Ishikawa (cell line): ENCODE measurements around the gene NELL1.

Experiments
- CEBPB ChIP-seq: IDR thresholded peaks from 2 replicates; pipeline ENCODE4 v1.6.1; 2012
- CREB1 ChIP-seq: IDR thresholded peaks from 2 replicates; pipeline ENCODE4 v1.6.1; 2012; ENCODE audit warnings: low read depth
- EGR1 ChIP-seq: IDR thresholded peaks from 2 replicates; pipeline ENCODE4 v1.6.1; 2012
- EP300 ChIP-seq: IDR thresholded peaks from 2 replicates; pipeline ENCODE4 v1.6.1; 2012; ENCODE audit warnings: borderline replicate concordance
- FOXM1 ChIP-seq: IDR thresholded peaks from 2 replicates; pipeline ENCODE4 v1.6.1; 2012; ENCODE audit warnings: low read depth, borderline replicate concordance
- MAX ChIP-seq: IDR thresholded peaks from 2 replicates; pipeline ENCODE4 v1.6.1; 2012
- NFIC ChIP-seq: IDR thresholded peaks from 2 replicates; pipeline ENCODE4 v1.6.1; 2012
- RAD21 ChIP-seq: IDR thresholded peaks from 2 replicates; pipeline ENCODE4 v1.6.1; 2012; ENCODE audit warnings: low read depth
- TAF1 ChIP-seq: IDR thresholded peaks from 2 replicates; pipeline ENCODE4 v1.6.1; 2012; ENCODE audit warnings: low read depth, mild to moderate bottlenecking
- TCF12 ChIP-seq: IDR thresholded peaks from 2 replicates; pipeline ENCODE4 v1.6.1; 2012; ENCODE audit warnings: low read depth
- TEAD4 ChIP-seq: IDR thresholded peaks from 2 replicates; pipeline ENCODE4 v1.6.1; 2012
- YY1 ChIP-seq: IDR thresholded peaks from 2 replicates; pipeline ENCODE4 v1.6.1; 2012; ENCODE audit warnings: low read depth
- ZBTB7A ChIP-seq: IDR thresholded peaks from 2 replicates; pipeline ENCODE4 v1.6.1; 2012; ENCODE audit warnings: low read depth
- TF ChIP-seq, protein P1 (sequence below): IDR thresholded peaks from 2 replicates; pipeline ENCODE4 v1.6.1; 2012; ENCODE audit warnings: low read depth, mild to moderate bottlenecking
- TF ChIP-seq, protein P2 (sequence below): IDR thresholded peaks from 2 replicates; pipeline ENCODE4 v1.6.1; 2012

Gene NELL1

DNA sequence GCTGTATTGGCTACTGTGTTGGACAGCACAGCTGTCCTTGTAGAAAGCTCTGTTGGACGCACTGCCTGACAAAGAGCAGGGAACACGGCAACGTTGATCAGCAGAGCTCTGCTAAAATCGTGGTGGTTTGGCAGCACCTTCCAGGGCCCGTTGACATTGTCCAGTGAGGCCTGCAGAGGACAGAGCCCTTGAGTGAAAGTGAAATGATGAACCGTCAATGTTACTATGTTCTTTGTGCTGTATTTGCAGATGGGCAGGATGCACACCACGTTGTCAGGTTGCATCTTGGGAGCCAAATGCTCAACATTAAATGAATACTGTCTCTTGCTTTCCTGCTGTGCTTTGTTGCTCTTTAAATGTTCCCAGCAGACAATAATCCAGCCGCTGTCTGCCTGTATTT, 69.7 kb downstream of the NELL1 start:
- no peak for TF ChIP-seq TEAD4

GRCh38 chr11:20739577-20739976, 70.2 kb downstream of the NELL1 start:
- TF ChIP-seq EP300: no peak
- no peak for TF ChIP-seq YY1
- TF ChIP-seq TAF1: no peak
- TF ChIP-seq RAD21: no peak
- TF ChIP-seq FOXM1: no peak
- no peak for TF ChIP-seq TEAD4
- no peak for TF ChIP-seq EGR1
- TF ChIP-seq ZBTB7A: no peak
- TF ChIP-seq TCF12: no peak
- no peak for TF ChIP-seq NFIC
- TF ChIP-seq, protein P1, sequence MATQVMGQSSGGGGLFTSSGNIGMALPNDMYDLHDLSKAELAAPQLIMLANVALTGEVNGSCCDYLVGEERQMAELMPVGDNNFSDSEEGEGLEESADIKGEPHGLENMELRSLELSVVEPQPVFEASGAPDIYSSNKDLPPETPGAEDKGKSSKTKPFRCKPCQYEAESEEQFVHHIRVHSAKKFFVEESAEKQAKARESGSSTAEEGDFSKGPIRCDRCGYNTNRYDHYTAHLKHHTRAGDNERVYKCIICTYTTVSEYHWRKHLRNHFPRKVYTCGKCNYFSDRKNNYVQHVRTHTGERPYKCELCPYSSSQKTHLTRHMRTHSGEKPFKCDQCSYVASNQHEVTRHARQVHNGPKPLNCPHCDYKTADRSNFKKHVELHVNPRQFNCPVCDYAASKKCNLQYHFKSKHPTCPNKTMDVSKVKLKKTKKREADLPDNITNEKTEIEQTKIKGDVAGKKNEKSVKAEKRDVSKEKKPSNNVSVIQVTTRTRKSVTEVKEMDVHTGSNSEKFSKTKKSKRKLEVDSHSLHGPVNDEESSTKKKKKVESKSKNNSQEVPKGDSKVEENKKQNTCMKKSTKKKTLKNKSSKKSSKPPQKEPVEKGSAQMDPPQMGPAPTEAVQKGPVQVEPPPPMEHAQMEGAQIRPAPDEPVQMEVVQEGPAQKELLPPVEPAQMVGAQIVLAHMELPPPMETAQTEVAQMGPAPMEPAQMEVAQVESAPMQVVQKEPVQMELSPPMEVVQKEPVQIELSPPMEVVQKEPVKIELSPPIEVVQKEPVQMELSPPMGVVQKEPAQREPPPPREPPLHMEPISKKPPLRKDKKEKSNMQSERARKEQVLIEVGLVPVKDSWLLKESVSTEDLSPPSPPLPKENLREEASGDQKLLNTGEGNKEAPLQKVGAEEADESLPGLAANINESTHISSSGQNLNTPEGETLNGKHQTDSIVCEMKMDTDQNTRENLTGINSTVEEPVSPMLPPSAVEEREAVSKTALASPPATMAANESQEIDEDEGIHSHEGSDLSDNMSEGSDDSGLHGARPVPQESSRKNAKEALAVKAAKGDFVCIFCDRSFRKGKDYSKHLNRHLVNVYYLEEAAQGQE: no peak
- TF ChIP-seq MAX: no peak
- TF ChIP-seq, protein P2, sequence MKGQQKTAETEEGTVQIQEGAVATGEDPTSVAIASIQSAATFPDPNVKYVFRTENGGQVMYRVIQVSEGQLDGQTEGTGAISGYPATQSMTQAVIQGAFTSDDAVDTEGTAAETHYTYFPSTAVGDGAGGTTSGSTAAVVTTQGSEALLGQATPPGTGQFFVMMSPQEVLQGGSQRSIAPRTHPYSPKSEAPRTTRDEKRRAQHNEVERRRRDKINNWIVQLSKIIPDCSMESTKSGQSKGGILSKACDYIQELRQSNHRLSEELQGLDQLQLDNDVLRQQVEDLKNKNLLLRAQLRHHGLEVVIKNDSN: no peak
- TF ChIP-seq CEBPB: no peak
- no peak for TF ChIP-seq CREB1

GRCh38 chr11:20754933-20755332, 85.5 kb downstream of the NELL1 start:
- no peak for TF ChIP-seq ZBTB7A
- TF ChIP-seq YY1: no peak
- TF ChIP-seq TEAD4: no peak
- TF ChIP-seq TAF1: no peak
- no peak for TF ChIP-seq EP300

DNA sequence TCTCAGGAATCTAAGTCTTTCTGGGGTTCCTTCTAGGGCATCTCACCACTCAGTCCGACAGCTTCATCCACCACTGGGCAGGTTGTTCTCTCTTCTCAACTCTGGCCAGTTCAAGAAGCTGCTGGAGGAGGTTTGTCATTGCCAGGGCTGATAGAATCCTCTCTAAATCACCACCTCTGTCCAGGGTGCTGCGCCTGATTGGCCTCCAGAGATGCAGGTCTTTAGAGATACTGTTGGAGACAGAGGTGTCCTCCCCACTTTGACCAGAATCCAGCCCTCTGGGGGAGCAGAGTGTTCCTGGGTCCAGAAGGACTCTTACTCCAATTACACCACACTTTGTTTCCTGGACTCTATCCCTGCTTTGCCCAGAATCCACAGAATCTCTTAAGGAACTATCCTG, 90.2 kb downstream of the NELL1 start:
- TF ChIP-seq RAD21: no peak
- TF ChIP-seq, protein P1: peak; percentile 42; the same call in 1 of the 2 replicates

DNA sequence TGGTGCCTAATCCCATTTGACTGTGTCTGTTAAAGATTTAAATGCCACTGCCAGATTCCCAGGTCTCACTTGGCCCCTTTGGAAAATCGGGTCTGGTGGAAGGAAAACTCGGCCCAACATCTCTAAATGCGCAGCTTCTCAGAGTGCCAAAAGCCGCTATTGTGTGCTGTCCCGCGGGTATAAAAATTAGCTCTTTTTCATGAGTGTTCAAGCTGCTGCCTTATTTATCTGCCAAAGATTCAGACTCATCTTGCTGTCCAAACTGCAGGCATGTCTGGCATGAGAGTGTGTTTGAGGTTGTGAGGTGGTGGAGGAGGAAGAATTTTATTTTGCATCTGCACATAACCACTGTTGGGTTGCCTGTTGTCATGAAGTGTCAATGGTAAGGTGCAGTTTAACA, 91.4 kb downstream of the NELL1 start:
- TF ChIP-seq TCF12 (no peak), CREB1 (no peak), RAD21 (no peak), ZBTB7A (no peak), FOXM1 (no peak), CEBPB (no peak), EGR1 (no peak), YY1 (no peak), EP300 (no peak), MAX (no peak)
- TF ChIP-seq, protein P1: no peak
- TF ChIP-seq, protein P2: no peak

DNA sequence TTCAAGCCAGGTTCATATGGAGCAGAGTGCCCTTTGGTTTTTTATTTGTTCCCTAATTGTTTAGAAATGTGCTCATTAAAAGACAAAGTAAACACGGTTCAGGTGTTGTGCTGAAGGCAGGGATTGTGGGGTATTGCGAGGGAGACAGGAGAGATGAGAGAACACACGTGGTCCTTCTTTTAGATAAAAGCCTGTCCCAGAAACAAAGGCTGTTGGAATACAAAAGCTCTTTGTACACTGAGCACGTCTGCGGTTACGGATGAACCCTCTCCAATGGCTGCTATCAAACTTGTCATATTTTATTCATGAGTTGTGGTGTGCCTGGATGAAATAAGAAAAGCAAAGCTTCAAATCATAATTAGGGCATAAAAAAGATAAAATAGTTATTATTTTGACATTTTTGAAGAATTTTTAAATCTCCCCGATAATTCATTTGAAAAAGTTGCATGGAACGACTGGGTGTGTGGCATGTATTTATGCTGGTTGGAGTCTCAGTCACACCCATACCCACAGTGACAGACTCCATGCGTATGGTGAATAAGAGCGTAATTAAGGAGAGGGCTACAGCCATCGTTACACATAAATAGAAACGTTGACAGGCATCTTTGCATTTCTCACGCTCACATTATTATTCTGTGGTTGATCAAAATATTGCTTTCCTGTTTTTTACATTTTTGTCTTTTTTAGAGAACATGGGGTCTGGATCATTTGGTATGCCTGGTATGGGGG, 92.9 kb downstream of the NELL1 start:
- TF ChIP-seq TAF1 (no peak), RAD21 (no peak), NFIC (no peak), MAX (no peak), CREB1 (no peak), TCF12 (no peak), YY1 (no peak), CEBPB (no peak), EP300 (no peak), ZBTB7A (no peak), TEAD4 (no peak), EGR1 (no peak), FOXM1 (no peak)
- TF ChIP-seq, protein P2: no peak
- TF ChIP-seq, protein P1: no peak
